ENCODE data around the gene KANSL1.

Gene KANSL1

DNA sequence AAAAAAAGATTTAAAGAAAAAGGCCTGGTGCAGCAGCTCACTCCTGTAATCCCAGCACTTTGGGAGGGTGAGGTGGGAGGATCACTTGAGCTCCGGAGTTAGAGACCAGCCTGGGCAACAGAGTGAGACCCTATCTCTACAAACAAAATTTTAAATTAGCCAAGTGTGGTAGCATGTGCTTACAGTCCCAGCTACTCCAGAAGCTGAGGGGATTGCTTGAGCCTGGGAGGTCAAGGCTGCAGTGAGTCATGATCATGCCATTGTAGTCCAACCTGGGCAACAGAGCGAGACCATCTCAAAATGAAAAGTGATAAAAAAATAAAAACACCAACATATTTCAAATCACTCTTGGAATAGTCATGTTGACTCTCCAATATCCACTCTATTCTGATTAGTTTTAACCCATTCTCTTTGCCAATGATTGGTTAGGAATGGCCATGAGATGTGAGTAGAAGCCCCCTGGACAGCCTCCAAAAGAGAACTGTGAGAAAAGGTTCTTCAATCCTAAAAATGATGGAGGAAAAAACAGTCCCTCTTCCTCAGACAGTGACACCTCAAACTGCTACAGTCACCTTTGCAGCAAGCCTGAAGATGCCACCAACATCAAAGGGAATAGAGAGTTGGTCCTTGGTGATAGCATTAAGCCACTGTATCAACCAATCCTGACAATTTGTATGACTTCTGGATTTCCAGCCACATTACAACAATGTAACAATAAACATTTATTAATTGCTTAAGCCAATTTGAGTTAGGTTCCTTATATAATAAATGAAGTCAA lies 2.9 kb upstream of the KANSL1 start:
- TF ChIP-seq, protein P1, sequence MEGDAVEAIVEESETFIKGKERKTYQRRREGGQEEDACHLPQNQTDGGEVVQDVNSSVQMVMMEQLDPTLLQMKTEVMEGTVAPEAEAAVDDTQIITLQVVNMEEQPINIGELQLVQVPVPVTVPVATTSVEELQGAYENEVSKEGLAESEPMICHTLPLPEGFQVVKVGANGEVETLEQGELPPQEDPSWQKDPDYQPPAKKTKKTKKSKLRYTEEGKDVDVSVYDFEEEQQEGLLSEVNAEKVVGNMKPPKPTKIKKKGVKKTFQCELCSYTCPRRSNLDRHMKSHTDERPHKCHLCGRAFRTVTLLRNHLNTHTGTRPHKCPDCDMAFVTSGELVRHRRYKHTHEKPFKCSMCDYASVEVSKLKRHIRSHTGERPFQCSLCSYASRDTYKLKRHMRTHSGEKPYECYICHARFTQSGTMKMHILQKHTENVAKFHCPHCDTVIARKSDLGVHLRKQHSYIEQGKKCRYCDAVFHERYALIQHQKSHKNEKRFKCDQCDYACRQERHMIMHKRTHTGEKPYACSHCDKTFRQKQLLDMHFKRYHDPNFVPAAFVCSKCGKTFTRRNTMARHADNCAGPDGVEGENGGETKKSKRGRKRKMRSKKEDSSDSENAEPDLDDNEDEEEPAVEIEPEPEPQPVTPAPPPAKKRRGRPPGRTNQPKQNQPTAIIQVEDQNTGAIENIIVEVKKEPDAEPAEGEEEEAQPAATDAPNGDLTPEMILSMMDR (conservative IDR thresholded peaks at IDR 0.05; ENCODE audit: low read depth, low read length), result no peak

DNA sequence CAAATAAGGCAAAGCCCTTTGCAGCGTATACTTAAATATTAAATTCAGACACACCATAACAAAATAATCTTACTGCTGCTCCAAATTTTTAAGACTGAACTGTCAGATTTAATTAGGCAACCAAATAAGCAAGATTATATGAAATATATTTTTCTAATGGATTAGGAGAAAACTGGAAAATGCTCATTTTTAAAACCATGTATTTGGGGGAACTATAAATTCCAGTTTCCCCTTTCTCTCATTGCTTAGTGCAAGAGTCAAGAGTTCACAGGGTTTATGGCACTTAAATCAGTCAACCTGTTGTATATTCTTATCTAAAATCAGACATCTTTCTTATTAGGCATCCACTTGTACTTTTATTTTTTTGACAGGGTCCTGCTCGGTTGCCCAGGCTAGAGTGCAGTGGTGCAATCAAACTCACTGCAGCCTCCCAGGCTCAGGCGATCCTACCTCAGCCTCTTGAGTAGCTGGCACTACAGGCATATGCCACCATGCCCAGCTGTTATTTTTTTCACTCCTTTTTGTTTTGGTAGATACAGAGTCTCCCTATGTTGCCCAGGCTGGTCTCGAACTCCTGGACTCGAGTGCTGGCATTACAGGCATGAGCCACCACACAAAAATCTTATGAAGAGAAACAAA lies 2.1 kb upstream of the KANSL1 start:
- TF ChIP-seq, protein P1 (conservative IDR thresholded peaks at IDR 0.05; ENCODE audit: low read depth, low read length), result no peak
- DNase-seq (ENCODE audit: low read depth), result no peak
- no peak overlapping the region for H3K4me3 ChIP-seq (ENCODE audit: low read depth, low read length)

More for the DNA sequence above, 2.9 kb upstream of the KANSL1 start:
- DNase-seq (ENCODE audit: low read depth), result peak; percentile 45
- H3K4me3 ChIP-seq (ENCODE audit: low read depth, low read length), result no peak overlapping the region

- peak; percentile 67 for DNase-seq (ENCODE audit: low read depth)
- peak overlapping the region; percentile 79 for H3K4me3 ChIP-seq (ENCODE audit: low read depth, low read length)
- TF ChIP-seq, protein P1 (conservative IDR thresholded peaks at IDR 0.05; ENCODE audit: low read depth, low read length), result peak; percentile 68
Observed at GRCh38 chr17:46194393-46195216, 1.4 kb upstream of the KANSL1 start.

- peak; percentile 92 for DNase-seq (ENCODE audit: low read depth)
- peak overlapping the region; percentile 79 for H3K4me3 ChIP-seq (ENCODE audit: low read depth, low read length)
- TF ChIP-seq, protein P1 (conservative IDR thresholded peaks at IDR 0.05; ENCODE audit: low read depth, low read length), result no peak
Observed at GRCh38 chr17:46193626-46194392, 580 bp upstream of the KANSL1 start.

DNA sequence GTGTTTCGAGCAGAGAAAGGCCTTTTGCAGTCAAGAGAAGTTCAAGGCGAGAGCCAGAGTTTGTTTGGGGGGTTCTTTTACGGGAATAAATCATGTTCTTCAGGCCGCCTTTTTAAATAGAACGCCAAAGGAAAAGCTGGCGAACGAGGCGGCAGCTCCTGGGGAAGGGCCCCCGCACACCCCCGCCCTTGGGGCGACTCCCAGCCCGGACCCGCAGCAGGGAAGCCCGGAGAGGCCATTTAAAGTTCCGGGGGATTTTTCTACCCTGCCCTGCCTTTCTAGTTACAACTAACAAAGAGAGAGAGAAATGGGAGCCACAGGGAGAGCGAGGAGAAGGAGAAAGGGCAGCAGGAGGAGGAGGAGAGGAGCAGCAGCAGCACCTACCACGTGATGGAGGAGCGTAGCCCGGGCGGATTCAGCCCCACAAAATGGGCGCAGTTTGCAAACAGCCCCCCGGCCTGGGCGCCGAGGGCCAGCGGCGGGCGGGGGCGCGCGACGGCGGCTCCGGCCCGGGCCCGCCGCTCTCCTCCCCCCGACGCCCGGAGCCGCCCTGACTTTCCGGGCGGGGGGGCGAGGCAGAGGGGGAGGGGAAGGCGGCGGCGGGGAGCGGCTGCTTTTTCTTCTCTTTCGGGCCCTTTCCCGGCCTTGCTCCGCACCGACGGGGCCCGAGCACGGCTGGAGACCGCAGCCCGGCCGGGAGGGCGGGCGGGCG lies 634 bp downstream of the KANSL1 start:
- peak; percentile 73 for DNase-seq (ENCODE audit: low read depth)
- TF ChIP-seq, protein P1 (conservative IDR thresholded peaks at IDR 0.05; ENCODE audit: low read depth, low read length), result no peak
- H3K4me3 ChIP-seq (ENCODE audit: low read depth, low read length), result peak overlapping the region; percentile 79

DNA sequence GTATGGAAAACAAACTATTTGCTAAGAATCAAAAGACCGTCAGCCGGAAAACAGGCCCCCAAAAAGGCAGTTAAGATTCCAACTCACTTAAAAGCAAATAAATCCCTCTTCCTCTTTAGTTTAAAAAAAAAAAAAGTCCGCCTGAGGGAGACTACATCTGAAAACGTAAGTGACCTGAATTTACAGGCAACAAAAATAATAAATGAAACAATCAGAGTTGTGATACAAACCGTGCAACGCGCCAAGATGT lies 1.1 kb downstream of the KANSL1 start:
- TF ChIP-seq, protein P1 (conservative IDR thresholded peaks at IDR 0.05; ENCODE audit: low read depth, low read length), result no peak
- H3K4me3 ChIP-seq (ENCODE audit: low read depth, low read length), result peak overlapping the region; percentile 79
- no peak for DNase-seq (ENCODE audit: low read depth)
